WTC11 (cell line): ENCODE measurements around the gene HSFY1. TPM values are rescaled to one million over a fixed set of nuclear protein-coding genes. Genes with fewer than 3 reads are reported as not detected.
"Not testable (repeated sequence)": the region's sequence is repeated elsewhere in the genome, so short reads cannot be mapped to it uniquely, and the experiment has no call there.

Experiments
- ATAC-seq: fragments of 200-7000 bp; cut with Tn5 transposase; 2 replicates; pipeline ENCODE4 v1.10.0; 2021; ENCODE audit warnings: mild to moderate bottlenecking, moderate library complexity
- Bru-seq: library from RNA; stranded (reverse); fragments of 400-500 nt; gene quantifications from one replicate; lab custom pipeline; 2021; lab: Mats Ljungman, UMichigan
- CTCF ChIA-PET: fragments of 300-600 bp; sonication (Branson Sonifier 250); formaldehyde crosslinking; loops from one replicate; lab custom pipeline; 2021; ENCODE audit warnings: antibody characterized with exemption; lab: Charles Lee
- POLR2A ChIA-PET: fragments of 350-600 bp; sonication (Branson Sonifier 250); formaldehyde crosslinking; loops from one replicate; lab custom pipeline; 2021; ENCODE audit warnings: antibody characterized with exemption; lab: Charles Lee
- DNase-seq: peaks from one replicate; pipeline ENCODE4 v3.0.0; 2021; ENCODE audit warnings: low spot score
- H3K27ac Mint-ChIP-seq: 2 replicates; pipeline ENCODE4 v1.8.0; 2021; ENCODE audit warnings: mixed read lengths
- H3K27me3 Mint-ChIP-seq: 2 replicates; pipeline ENCODE4 v1.8.0; 2021; ENCODE audit warnings: low read depth, mild to moderate bottlenecking, moderate library complexity, mixed read lengths
- H3K36me3 Mint-ChIP-seq: 2 replicates; pipeline ENCODE4 v1.8.0; 2021; ENCODE audit warnings: mixed read lengths
- H3K4me1 Mint-ChIP-seq: 2 replicates; pipeline ENCODE4 v1.8.0; 2022; ENCODE audit warnings: mixed read lengths
- H3K4me3 Mint-ChIP-seq: 2 replicates; pipeline ENCODE4 v1.8.0; 2021; ENCODE audit warnings: mild to moderate bottlenecking, moderate library complexity, mixed read lengths
- H3K9me3 Mint-ChIP-seq: 2 replicates; pipeline ENCODE4 v1.8.0; 2021; ENCODE audit warnings: mixed read lengths
- long read RNA-seq, 3 experiments: library from RNA in 1 of 3; library from capped mRNA in 1 of 3; library from polyadenylated mRNA in 1 of 3; unstranded in 2 of 3; stranded (forward) in 1 of 3; transcript quantifications; one replicate each; pipeline ENCODE4 v2.0.0, GENCODE V29; 2021
- total RNA-seq: library from RNA; stranded (reverse); gene quantifications from 3 replicates; pipeline ENCODE4 v1.2.3, GENCODE V29; 2021

Gene HSFY1, protein sequence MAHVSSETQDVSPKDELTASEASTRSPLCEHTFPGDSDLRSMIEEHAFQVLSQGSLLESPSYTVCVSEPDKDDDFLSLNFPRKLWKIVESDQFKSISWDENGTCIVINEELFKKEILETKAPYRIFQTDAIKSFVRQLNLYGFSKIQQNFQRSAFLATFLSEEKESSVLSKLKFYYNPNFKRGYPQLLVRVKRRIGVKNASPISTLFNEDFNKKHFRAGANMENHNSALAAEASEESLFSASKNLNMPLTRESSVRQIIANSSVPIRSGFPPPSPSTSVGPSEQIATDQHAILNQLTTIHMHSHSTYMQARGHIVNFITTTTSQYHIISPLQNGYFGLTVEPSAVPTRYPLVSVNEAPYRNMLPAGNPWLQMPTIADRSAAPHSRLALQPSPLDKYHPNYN
- total RNA-seq (not detected in 3 replicates), Bru-seq, nascent RNA (not detected)
- long read RNA-seq, experiment 1: 0 reads
- long read RNA-seq, experiment 2: 0 reads
- long read RNA-seq, experiment 3: 0 reads

GRCh38 chrY:18546420-18546819 lies at the start of gene HSFY1:
Gene HSFY1 (plus strand): TSS chrY:18546720. CDS start chrY:18546788, 68 bp downstream.
- H3K27me3 Mint-ChIP-seq, DNase-seq, CTCF ChIA-PET, H3K9me3 Mint-ChIP-seq, ATAC-seq, H3K4me3 Mint-ChIP-seq, H3K36me3 Mint-ChIP-seq, H3K27ac Mint-ChIP-seq, H3K4me1 Mint-ChIP-seq, POLR2A ChIA-PET: not testable (repeated sequence)

DNA sequence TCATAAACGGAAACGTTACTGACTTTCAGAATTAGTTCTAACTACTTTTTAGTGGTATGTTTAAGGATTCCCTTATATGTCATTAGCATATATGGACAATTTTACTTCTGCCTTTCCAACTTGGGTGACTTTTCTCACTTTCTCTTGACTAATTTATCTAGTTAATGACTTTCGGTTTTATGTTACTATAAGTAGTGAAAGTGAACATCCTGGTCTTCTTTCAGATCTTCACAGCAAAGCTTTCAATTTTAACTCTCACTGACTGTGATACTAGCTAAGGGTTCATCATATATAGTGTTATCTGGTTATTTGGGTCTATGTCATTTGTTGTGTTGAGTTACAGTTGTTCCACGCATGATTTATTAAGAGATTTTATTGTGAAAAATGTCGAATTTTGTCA lies 42.3 kb upstream of the HSFY1 start:
- POLR2A ChIA-PET, H3K27ac Mint-ChIP-seq, H3K4me3 Mint-ChIP-seq, H3K9me3 Mint-ChIP-seq, H3K4me1 Mint-ChIP-seq, CTCF ChIA-PET, ATAC-seq, H3K27me3 Mint-ChIP-seq, DNase-seq, H3K36me3 Mint-ChIP-seq: not testable (repeated sequence)

- CTCF ChIA-PET, H3K9me3 Mint-ChIP-seq, POLR2A ChIA-PET, H3K4me3 Mint-ChIP-seq, DNase-seq, ATAC-seq, H3K27me3 Mint-ChIP-seq, H3K36me3 Mint-ChIP-seq, H3K4me1 Mint-ChIP-seq, H3K27ac Mint-ChIP-seq: not testable (repeated sequence)
Measured at GRCh38 chrY:18530995-18531655, 15.4 kb upstream of the HSFY1 start.

DNA sequence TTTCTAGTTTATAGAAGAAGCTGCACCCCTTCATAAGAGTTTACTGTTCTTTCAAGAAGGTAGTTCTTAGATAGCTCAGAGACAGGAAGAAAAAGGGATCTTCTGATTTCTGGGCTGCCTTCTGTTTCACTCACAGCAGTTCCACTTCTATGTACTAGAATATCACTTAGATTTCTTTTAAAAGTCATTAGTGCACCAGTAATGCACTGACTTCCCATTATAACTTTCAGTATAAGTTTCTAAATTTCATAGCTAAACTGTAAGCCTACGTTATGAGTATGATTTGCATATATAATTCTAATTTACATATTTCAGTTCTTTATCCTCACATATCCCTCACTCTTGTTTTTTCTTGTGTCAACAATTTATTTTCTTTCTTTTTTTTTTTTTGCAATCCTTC lies 7.6 kb upstream of the HSFY1 start:
- CTCF ChIA-PET, POLR2A ChIA-PET, H3K27ac Mint-ChIP-seq, H3K4me1 Mint-ChIP-seq, H3K4me3 Mint-ChIP-seq, H3K9me3 Mint-ChIP-seq, H3K27me3 Mint-ChIP-seq, ATAC-seq, H3K36me3 Mint-ChIP-seq, DNase-seq: not testable (repeated sequence)

- POLR2A ChIA-PET, H3K4me1 Mint-ChIP-seq, CTCF ChIA-PET, H3K9me3 Mint-ChIP-seq, H3K27me3 Mint-ChIP-seq, DNase-seq, H3K27ac Mint-ChIP-seq, ATAC-seq, H3K36me3 Mint-ChIP-seq, H3K4me3 Mint-ChIP-seq: not testable (repeated sequence)
Measured at GRCh38 chrY:18553132-18553531, 6.6 kb downstream of the HSFY1 start.

DNA sequence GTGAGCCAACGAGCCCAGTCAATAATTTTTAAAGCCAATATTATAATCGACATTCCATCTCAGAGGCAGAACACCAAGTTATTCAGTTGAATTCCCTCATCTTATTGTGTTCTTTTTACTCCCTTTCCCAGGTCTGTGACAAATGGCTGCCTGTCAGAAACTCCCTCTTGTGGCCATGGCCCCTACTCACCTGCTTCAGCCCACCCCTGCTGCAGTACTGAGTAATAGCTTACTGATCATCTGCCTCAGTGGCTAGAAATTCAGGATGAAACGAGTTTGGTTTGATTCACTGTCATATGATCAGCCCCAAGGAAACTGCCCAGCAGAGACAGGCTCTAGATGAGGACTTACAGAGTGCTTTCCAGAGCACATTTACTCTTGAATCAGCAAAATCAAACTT lies 19.4 kb downstream of the HSFY1 start:
- CTCF ChIA-PET, H3K27ac Mint-ChIP-seq, H3K27me3 Mint-ChIP-seq, H3K9me3 Mint-ChIP-seq, H3K4me3 Mint-ChIP-seq, H3K4me1 Mint-ChIP-seq, H3K36me3 Mint-ChIP-seq, POLR2A ChIA-PET, DNase-seq: not testable (repeated sequence)
- peak; percentile 85 for ATAC-seq

Other genes with a start within 250 kb of the HSFY1 start
- not detected in 3 replicates for gene HSFY2, start 227.0 kb downstream of the HSFY1 start, total RNA-seq